ENCODE results near the gene DSCAM. TPM values are rescaled to one million over a fixed set of nuclear protein-coding genes. Genes with fewer than 3 reads are reported as not detected.

The DSCAM gene
- total and polyA plus RNA-seq, 2 experiments from 2014 or later: 0.07 TPM; not detected in 1

- no peak overlapping the region for H3K4me3 Mint-ChIP-seq
- Histone ChIP-seq H2AFZ (no peak overlapping the region), H3F3A (replicated peaks; ENCODE audit: low read depth) (no peaks in the 10 kb centered on the region), H3K27me3 (ENCODE audit: insufficient read depth) (no peaks in the 10 kb centered on the region), H3K27ac (ENCODE audit: low read depth) (no peak overlapping the region), H3K4me2 (no peak overlapping the region), H3K36me3 (ENCODE audit: insufficient read depth) (no peaks in the 10 kb centered on the region), H4K20me1 (replicated peaks; ENCODE audit: insufficient read depth) (no peaks in the 10 kb centered on the region), H3K4me3 (no peak overlapping the region), H3K79me2 (replicated peaks; ENCODE audit: insufficient read depth) (no peaks in the 10 kb centered on the region), H3K4me1 (ENCODE audit: insufficient read depth) (no peaks in the 10 kb centered on the region), H3K9me2 (ENCODE audit: insufficient read depth) (no peaks in the 10 kb centered on the region)
- TF ChIP-seq REST (IDR thresholded peaks at IDR 0.05; ENCODE audit: unreplicated experiment) (no peak), STAT1 (IDR thresholded peaks at IDR 0.05; ENCODE audit: unreplicated experiment) (no peak), CREB1 (CRISPR knock-in tag; IDR thresholded peaks at IDR 0.05; ENCODE audit: low read depth) (no peak), CTCF (conservative IDR thresholded peaks at IDR 0.05; ENCODE audit: low read depth in 2 of 2) (no peak), POLR2AphosphoS5 (IDR thresholded peaks at IDR 0.05; ENCODE audit: low read depth) (no peak), ZNF462 (CRISPR knock-in tag; IDR thresholded peaks at IDR 0.05) (no peak), ETS1 (IDR thresholded peaks at IDR 0.05) (no peak), EZH2 (IDR thresholded peaks at IDR 0.05; ENCODE audit: low read depth, unreplicated experiment) (no peak), ZNF114 (CRISPR knock-in tag; IDR thresholded peaks at IDR 0.05) (no peak), NANOG (IDR thresholded peaks at IDR 0.05; ENCODE audit: borderline replicate concordance) (no peak), EZH2phosphoT487 (IDR thresholded peaks at IDR 0.05; ENCODE audit: unreplicated experiment) (no peak)
- 0 out of 3 replicates have a peak, but pooled peaks cover 2% of the 10 kb centered on the region for H3K4me1 Mint-ChIP-seq
- H3K36me3 Mint-ChIP-seq (ENCODE audit: low read depth): peaks cover 16% of the 10 kb centered on the region
- DNase-seq (ENCODE audit: low spot score) (no peak), ATAC-seq (no peak)
- H3K27me3 Mint-ChIP-seq (ENCODE audit: insufficient read depth, low read depth, poor library complexity): peaks cover 2% of the 10 kb centered on the region
- peaks cover 81% of the 10 kb centered on the region for H3K9me3 Mint-ChIP-seq
- no peak overlapping the region for H3K27ac Mint-ChIP-seq
Measured at GRCh38 chr21:40569357-40569756, 277.6 kb downstream of the DSCAM start.

All from GM23338 (cell line).